Activated CD4-positive, alpha-beta T cell treated with anti-CD3 and anti-CD28 coated beads, Interleukin-2, Interleukin-4, amounts not matched to agents 100 ng/mL and 50 ng/mL, durations not matched to agents 16 hours and 8 hours (primary cell): ENCODE measurements around the gene PI3.

Experiments used
- DNase-seq: peaks from one replicate; pipeline ENCODE4 v3.0.0-alpha.2; 2020; ENCODE audit warnings: low spot score

Gene PI3

GRCh38 chr20:45187693-45188092 is 13.0 kb downstream of the PI3 start:
- DNase-seq, result no peak

DNA sequence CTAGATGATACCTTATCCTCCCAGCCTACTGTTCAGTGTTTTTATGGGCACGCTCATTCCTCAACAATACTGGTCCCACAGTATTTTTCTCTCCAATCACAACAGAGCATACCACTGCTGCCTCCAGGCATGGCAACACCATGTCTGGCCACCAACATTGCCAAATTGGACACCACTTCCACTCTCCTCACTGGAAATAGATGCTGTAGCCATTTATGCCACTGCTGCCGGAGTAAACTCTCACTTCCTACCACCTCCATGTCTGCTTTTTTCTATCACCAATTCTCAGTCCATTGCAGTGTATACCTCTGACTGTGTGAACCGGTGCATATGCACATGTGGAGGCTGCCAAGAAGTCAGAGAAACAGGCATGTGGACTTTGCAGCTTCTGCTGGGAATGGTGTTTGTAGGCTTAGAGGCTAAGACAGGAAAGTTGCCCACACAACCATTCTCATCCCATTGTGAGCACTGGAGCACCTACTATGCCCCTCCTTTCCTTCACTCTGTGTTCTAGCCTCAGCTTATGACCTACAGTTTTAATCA is 14.4 kb downstream of the PI3 start:
- DNase-seq, result no peak

DNA sequence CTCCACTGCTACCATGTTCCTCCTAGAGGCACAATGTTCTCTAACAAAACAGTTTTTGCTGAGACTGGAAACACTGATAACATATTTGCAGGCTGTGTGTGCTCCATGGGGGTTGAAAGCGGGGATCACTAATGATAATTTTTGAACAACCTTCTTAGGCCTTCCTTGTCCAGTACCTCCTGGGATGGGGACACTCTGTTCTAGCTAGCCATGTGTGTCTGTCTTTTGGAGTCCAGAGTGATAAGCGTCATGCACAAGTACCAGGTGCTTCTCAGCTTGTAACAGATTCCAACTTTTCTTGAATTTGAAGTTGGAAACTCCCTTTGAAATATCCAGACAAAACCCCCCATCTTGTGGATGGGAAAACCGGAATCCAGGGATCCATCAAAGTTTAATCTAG is 15.2 kb downstream of the PI3 start:
- no peak for DNase-seq

DNA sequence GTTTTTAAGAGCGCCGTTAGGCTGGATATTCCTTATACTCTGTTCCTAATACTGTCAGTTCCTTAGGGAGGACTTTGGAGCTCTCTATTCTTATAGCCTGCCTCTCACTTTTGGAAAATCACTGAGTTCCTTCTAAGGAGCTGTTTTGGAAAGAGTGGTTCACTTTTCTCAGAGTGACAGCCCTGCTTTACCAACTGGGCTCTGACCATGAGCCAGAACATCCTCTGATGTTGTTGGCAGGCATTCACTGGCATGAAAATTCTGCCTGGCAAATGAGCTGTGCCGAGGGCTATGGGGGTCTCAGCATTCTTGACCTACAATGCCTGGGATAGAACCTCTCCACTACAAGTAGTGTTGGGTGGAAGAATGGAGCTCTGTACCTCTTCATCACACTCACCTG is 17.2 kb downstream of the PI3 start:
- DNase-seq, result no peak

DNA sequence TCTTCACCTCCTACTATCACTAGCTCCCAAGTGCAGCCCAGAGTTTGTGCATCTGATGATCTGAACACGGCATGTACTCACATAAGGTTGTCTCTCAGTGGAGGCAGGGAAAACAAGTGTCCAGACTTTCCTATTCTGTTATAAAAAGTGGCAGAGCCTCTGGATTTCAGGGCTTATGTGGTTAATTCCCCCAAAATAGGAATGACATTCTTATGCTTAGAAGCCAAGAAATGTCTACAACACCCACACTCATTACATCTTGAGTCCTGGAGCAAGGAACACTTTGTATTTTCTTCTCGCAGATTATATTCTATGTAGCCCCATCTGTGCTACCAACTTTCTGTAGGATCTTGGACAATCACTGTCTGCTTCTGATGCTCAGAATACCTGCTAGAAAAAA is 18.6 kb downstream of the PI3 start:
- DNase-seq, result no peak

- no peak for DNase-seq
Observed at GRCh38 chr20:45206725-45207124, 32.0 kb downstream of the PI3 start, which contains the start of gene SEMG1. SEMG1 (plus strand) TSS chr20:45207033; CDS start chr20:45207054, 21 bp downstream.

- DNase-seq, result no peak
Observed at GRCh38 chr20:45209924-45210323, 35.2 kb downstream of the PI3 start.

GRCh38 chr20:45211569-45212474 is 37.1 kb downstream of the PI3 start:
- no peak for DNase-seq

- no peak for DNase-seq
Observed at GRCh38 chr20:45212836-45213235, 38.1 kb downstream of the PI3 start.

DNA sequence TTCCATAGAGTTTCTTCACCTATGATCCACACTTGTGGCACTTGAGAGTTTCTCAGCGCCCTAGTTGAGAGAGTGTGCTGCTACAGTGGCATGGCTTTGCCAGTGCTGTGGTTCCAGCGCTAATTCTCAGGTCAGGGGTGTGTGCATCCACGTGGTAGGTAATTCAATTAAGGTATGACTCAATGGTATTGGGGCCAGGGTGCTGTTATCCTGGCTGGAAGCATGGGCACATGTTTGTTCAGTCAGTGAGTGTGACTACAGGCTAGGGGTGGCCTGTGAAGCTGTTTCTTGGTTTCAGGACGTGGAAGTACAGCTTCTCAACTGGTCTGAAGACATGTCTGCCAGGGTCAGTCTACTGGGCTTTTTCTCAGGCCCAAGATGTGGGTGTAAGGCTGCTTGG is 43.4 kb downstream of the PI3 start:
- no peak for DNase-seq

DNA sequence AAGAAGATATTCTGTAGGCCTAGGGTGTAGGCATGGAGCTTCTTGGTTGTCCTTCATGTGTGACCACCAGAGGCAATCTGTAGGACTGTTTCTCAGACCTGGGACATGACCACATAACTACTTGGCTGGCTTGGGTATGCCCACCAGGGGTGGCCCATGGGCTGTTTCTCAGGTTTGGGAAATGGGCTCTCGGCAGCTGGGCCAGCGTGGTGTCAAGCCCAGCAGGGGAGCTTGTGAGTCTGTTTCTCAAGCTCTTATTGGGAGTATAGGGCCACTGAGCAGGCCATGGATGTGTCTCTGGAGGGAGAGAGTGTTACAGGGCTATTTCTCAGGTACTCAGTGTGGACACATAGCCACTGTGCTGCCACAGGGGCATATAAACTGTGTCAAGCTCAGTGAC is 43.9 kb downstream of the PI3 start:
- no peak for DNase-seq

DNA sequence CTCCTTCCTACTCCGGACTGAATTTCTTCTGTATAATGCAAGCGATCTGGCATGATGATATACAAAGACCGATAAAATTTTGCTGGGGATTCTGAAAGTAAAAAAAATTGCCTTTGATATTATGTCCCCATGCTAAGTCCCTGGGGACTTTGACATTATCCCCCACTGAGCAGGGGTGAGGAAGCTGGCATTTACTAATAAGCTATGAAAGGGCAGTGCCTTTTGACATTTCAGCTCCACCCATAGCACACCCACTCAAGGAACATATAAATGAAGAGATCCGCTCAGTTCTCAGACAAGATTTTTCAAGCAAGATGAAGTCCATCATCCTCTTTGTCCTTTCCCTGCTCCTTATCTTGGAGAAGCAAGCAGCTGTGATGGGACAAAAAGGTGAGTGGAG is 46.4 kb downstream of the PI3 start, which contains the start of gene SEMG2:
Gene SEMG2, plus strand, starts transcription at position 298 of the 400 bp plus-strand sequence. Its CDS starts 17 bp downstream, at position 315.
- DNase-seq, result no peak

GRCh38 chr20:45223136-45223535 is 48.4 kb downstream of the PI3 start:
- DNase-seq, result no peak
